HG02763 (cell line): ENCODE results near the gene CLCN7.
"Not testable (repeated sequence)": the region's sequence is repeated elsewhere in the genome, so short reads cannot be mapped to it uniquely, and the experiment has no call there.

ENCODE experiments used
- ATAC-seq: cut with Tn5 transposase; IDR thresholded peaks from one replicate; pipeline ENCODE4 v1.9.1; 2021; ENCODE audit warnings: mild to moderate bottlenecking, moderate library complexity; ENCODE audit not compliant: unreplicated experiment

The CLCN7 gene

GRCh38 chr16:1488619-1489018, 13.8 kb upstream of the CLCN7 start, which contains the start of gene PTX4:
Gene PTX4 (minus strand): TSS chr16:1488944. CDS start chr16:1488909, 35 bp downstream.
- no peak for ATAC-seq

- no peak for ATAC-seq
Observed at GRCh38 chr16:1488054-1488601, 13.3 kb upstream of the CLCN7 start.

- ATAC-seq: no peak
Observed at GRCh38 chr16:1487395-1488053, 12.7 kb upstream of the CLCN7 start.

GRCh38 chr16:1486551-1487390, 11.9 kb upstream of the CLCN7 start:
- no peak for ATAC-seq

- no peak for ATAC-seq
Observed at GRCh38 chr16:1485847-1486496, 11.1 kb upstream of the CLCN7 start.

GRCh38 chr16:1481906-1482835, 7.3 kb upstream of the CLCN7 start:
- ATAC-seq: no peak

GRCh38 chr16:1478937-1479336, 4.1 kb upstream of the CLCN7 start:
- not testable (repeated sequence) for ATAC-seq

- no peak for ATAC-seq
Observed at GRCh38 chr16:1477033-1477432, 2.2 kb upstream of the CLCN7 start.

- ATAC-seq: no peak
Observed at GRCh38 chr16:1475552-1476114, 805 bp upstream of the CLCN7 start.

GRCh38 chr16:1474082-1474795, 589 bp downstream of the CLCN7 start:
- no peak for ATAC-seq

GRCh38 chr16:1472974-1473373, 1.9 kb downstream of the CLCN7 start:
- ATAC-seq: no peak

GRCh38 chr16:1471569-1472194, 3.1 kb downstream of the CLCN7 start:
- no peak for ATAC-seq

- ATAC-seq: no peak
Observed at GRCh38 chr16:1470481-1471251, 4.2 kb downstream of the CLCN7 start.

- no peak for ATAC-seq
Observed at GRCh38 chr16:1469693-1470201, 5.1 kb downstream of the CLCN7 start.

- not testable (repeated sequence) for ATAC-seq
Observed at GRCh38 chr16:1469141-1469540, 5.7 kb downstream of the CLCN7 start.

GRCh38 chr16:1468426-1468810, 6.4 kb downstream of the CLCN7 start:
- no peak for ATAC-seq

- ATAC-seq: no peak
Observed at GRCh38 chr16:1466968-1467521, 7.8 kb downstream of the CLCN7 start.

- no peak for ATAC-seq
Observed at GRCh38 chr16:1466054-1466453, 8.8 kb downstream of the CLCN7 start.
